HG02623 (cell line): ENCODE results near the gene ADAMTS16.

ENCODE experiments used
- ATAC-seq: cut with Tn5 transposase; IDR thresholded peaks from one replicate; pipeline ENCODE4 v1.9.1; 2021; ENCODE audit warnings: moderate library complexity; ENCODE audit not compliant: unreplicated experiment

The ADAMTS16 gene

GRCh38 chr5:5369051-5369605 lies 229.0 kb downstream of the ADAMTS16 start:
- no peak for ATAC-seq
